ENCODE measurements around the gene ADCY10. TPM values are rescaled to one million over a fixed set of nuclear protein-coding genes. Genes with fewer than 3 reads are reported as not detected.

Gene ADCY10
- total RNA-seq, 1 donor from 2014 or later, result 0.13 TPM

GRCh38 chr1:167784876-167785550, 128.9 kb downstream of the ADCY10 start:
- no peak for DNase-seq (ENCODE audit: low read depth in 2 of 2)

GRCh38 chr1:167782946-167783345, 131.0 kb downstream of the ADCY10 start:
- no peak for DNase-seq (ENCODE audit: low read depth in 2 of 2)

- no peak for DNase-seq (ENCODE audit: low read depth in 2 of 2)
Measured at GRCh38 chr1:167781558-167781957, 132.4 kb downstream of the ADCY10 start.

GRCh38 chr1:167777269-167777650, 136.7 kb downstream of the ADCY10 start:
- DNase-seq (ENCODE audit: low read depth in 2 of 2), result no peak

GRCh38 chr1:167776616-167777268, 137.2 kb downstream of the ADCY10 start:
- no peak for DNase-seq (ENCODE audit: low read depth in 2 of 2)

- no peak for DNase-seq (ENCODE audit: low read depth in 2 of 2)
Measured at GRCh38 chr1:167776151-167776550, 137.8 kb downstream of the ADCY10 start.

- peak; percentile 35 to 84 for DNase-seq (ENCODE audit: low read depth in 2 of 2)
Measured at GRCh38 chr1:167775178-167775577, 138.8 kb downstream of the ADCY10 start.

- peak; percentile 11 to 68 for DNase-seq (ENCODE audit: low read depth in 2 of 2)
Measured at GRCh38 chr1:167774710-167775109, 139.2 kb downstream of the ADCY10 start.

- DNase-seq (ENCODE audit: low read depth in 2 of 2), result no peak
Measured at GRCh38 chr1:167773516-167773915, 140.4 kb downstream of the ADCY10 start.

GRCh38 chr1:167772436-167772835, 141.5 kb downstream of the ADCY10 start:
- DNase-seq (ENCODE audit: low read depth in 2 of 2), result no peak

GRCh38 chr1:167770127-167770526, 143.8 kb downstream of the ADCY10 start:
- DNase-seq (ENCODE audit: low read depth in 2 of 2), result no peak

- DNase-seq (ENCODE audit: low read depth in 2 of 2), result no peak
Measured at GRCh38 chr1:167767761-167768160, 146.2 kb downstream of the ADCY10 start.

GRCh38 chr1:167766538-167766937, 147.4 kb downstream of the ADCY10 start:
- DNase-seq (ENCODE audit: low read depth in 2 of 2), result no peak

- DNase-seq (ENCODE audit: low read depth in 2 of 2), result no peak
Measured at GRCh38 chr1:167765496-167765895, 148.4 kb downstream of the ADCY10 start.

- no peak for DNase-seq (ENCODE audit: low read depth in 2 of 2)
Measured at GRCh38 chr1:167764458-167765330, 149.2 kb downstream of the ADCY10 start.

- no peak for DNase-seq (ENCODE audit: low read depth in 2 of 2)
Measured at GRCh38 chr1:167763525-167764220, 150.3 kb downstream of the ADCY10 start.

- DNase-seq (ENCODE audit: low read depth in 2 of 2), result no peak
Measured at GRCh38 chr1:167762061-167762746, 151.7 kb downstream of the ADCY10 start.

- no peak for DNase-seq (ENCODE audit: low read depth in 2 of 2)
Measured at GRCh38 chr1:167761400-167761799, 152.5 kb downstream of the ADCY10 start.

Data from dermis microvascular lymphatic vessel endothelial cell (primary cell).